Loucy (cell line): ENCODE results near the gene FGD6.
A peak's percentile ranks its signal among the peaks of the same experiment; 100 is the strongest.

Source experiments
- H2AFZ ChIP-seq: fragments of 200-600 bp; sonication (generic); 2 replicates; pipeline ENCODE4 v1.6.0; 2016; ENCODE audit warnings: antibody characterized with exemption, mild to moderate bottlenecking, low read length, moderate library complexity
- H3F3A ChIP-seq: fragments of 200-600 bp; 2 replicates; pipeline ENCODE4 v1.6.0; 2016; ENCODE audit warnings: antibody characterized with exemption, low read depth, mild to moderate bottlenecking
- H3K27me3 ChIP-seq: fragments of 200-600 bp; sonication (generic); 2 replicates; pipeline ENCODE4 v1.6.1; 2014; ENCODE audit warnings: low read length, mild to moderate bottlenecking; ENCODE audit not compliant: insufficient read depth, poor library complexity, severe bottlenecking
- H3K36me3 ChIP-seq: fragments of 200-600 bp; sonication (generic); 2 replicates; pipeline ENCODE4 v1.6.1; 2016; ENCODE audit warnings: low read length; ENCODE audit not compliant: insufficient read depth
- H3K4me1 ChIP-seq: fragments of 200-600 bp; sonication (generic); 2 replicates; pipeline ENCODE4 v1.5.1; 2014; ENCODE audit warnings: low read length, mild to moderate bottlenecking; ENCODE audit not compliant: insufficient read depth, poor library complexity, severe bottlenecking
- H3K4me2 ChIP-seq: fragments of 200-600 bp; sonication (generic); 2 replicates; pipeline ENCODE4 v1.6.0; 2014; ENCODE audit warnings: antibody characterized with exemption, low read length, low read depth, mild to moderate bottlenecking; ENCODE audit not compliant: poor library complexity, severe bottlenecking
- H3K4me3 ChIP-seq: fragments of 200-600 bp; sonication (generic); 2 replicates; pipeline ENCODE4 v1.5.1; 2014; ENCODE audit warnings: low read length, mild to moderate bottlenecking, mixed read lengths; ENCODE audit not compliant: poor library complexity, severe bottlenecking
- H3K79me2 ChIP-seq: fragments of 200-600 bp; sonication (generic); 2 replicates; pipeline ENCODE4 v1.6.1; 2014; ENCODE audit warnings: low read length; ENCODE audit not compliant: insufficient read depth
- H3K9ac ChIP-seq: fragments of 200-600 bp; sonication (generic); 2 replicates; pipeline ENCODE4 v1.6.0; 2014; ENCODE audit warnings: mild to moderate bottlenecking, low read depth, low read length, moderate library complexity; ENCODE audit not compliant: poor library complexity, severe bottlenecking
- H3K9me2 ChIP-seq: fragments of 200-600 bp; sonication (generic); replicated peaks from 2 replicates; pipeline ENCODE4 v1.6.1; 2016; ENCODE audit warnings: low read depth, low read length, mixed read lengths
- H3K9me3 ChIP-seq: fragments of 200-600 bp; sonication (generic); 2 replicates; pipeline ENCODE4 v1.6.1; 2014; ENCODE audit warnings: mild to moderate bottlenecking, antibody characterized with exemption, low read length, low read depth; ENCODE audit not compliant: insufficient read depth
- H4K20me1 ChIP-seq: fragments of 200-600 bp; sonication (generic); 2 replicates; pipeline ENCODE4 v1.6.0; 2014; ENCODE audit warnings: antibody characterized with exemption, low read length, mild to moderate bottlenecking; ENCODE audit not compliant: insufficient read depth, poor library complexity, severe bottlenecking
- CTCF ChIP-seq: fragments of 200-600 bp; sonication (generic); conservative IDR thresholded peaks from 2 replicates; pipeline ENCODE4 v1.5.1; 2014; ENCODE audit warnings: mild to moderate bottlenecking, antibody characterized with exemption, low read length
- EZH2phosphoT487 ChIP-seq: fragments of 200-600 bp; IDR thresholded peaks from 2 replicates; pipeline ENCODE4 v1.6.1; 2018; ENCODE audit warnings: antibody characterized with exemption, mild to moderate bottlenecking, moderate library complexity, borderline replicate concordance

The FGD6 gene

DNA sequence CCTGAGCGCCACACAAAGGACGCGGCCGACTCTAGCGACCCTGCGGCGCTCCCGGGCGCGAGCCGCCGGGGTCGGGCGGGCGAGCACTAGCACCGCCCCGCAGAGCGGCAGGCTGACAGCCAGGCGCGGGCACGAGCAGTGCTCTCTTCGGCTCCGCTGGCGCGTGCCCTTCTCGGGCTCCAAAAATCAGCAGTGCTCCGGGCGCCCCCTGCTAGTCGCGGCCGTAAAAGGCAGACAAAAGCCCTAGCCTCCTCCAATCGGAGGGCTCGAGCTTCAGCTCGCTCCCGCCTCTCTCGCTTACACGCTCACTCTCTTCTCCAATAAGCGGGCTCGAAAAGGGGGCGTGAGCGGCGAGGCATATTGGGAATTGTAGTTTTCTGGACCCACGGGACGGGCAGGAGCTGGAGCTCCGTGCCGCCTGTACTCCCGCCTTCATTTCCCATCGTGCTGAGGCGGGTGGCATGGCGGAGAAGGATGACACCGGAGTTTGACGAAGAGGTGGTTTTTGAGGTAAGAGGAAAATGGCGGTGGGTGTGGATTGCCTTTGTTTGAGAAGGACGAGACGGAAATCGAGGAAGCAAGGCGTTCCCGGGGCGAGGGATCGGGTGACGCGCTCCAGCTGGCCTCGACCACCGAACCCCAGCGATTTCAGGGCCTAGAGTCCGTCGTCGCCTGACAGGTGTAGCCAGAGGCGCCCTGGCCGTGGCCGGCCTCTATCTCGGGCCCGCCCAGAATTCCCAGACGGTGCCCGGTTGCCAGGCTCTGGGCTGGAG, at the start of gene FGD6, which contains the start of gene VEZT:
Gene FGD6 (minus strand): TSS at position 91 of the 773 bp plus-strand sequence. CDS start 227 bp downstream, outside the sequence.
Gene VEZT (plus strand): TSS at position 431 of the 773 bp plus-strand sequence. CDS start 44 bp downstream, at position 475.
- peak within 1 kb of the TSS; percentile 97 for H2AFZ ChIP-seq
- peak within 1 kb of the TSS; percentile 92 for H3K4me3 ChIP-seq
- H3K9me3 ChIP-seq = no peaks in the 10 kb centered on the region
- TF ChIP-seq EZH2phosphoT487 (no peak), CTCF (peak; percentile 65)
- peak within 1 kb of the TSS; percentile 86 for H3K9ac ChIP-seq
- H3K27me3 ChIP-seq = no peaks in the 10 kb centered on the region
- no peaks in the 10 kb centered on the region for H3F3A ChIP-seq
- peaks cover 62% of the 10 kb centered on the region for H3K79me2 ChIP-seq
- no peaks in the 10 kb centered on the region for H3K9me2 ChIP-seq
- H3K36me3 ChIP-seq = no peaks in the 10 kb centered on the region
- H4K20me1 ChIP-seq = peaks cover 43% of the 10 kb centered on the region
- peak within 1 kb of the TSS; percentile 91 for H3K4me2 ChIP-seq
- H3K4me1 ChIP-seq = peaks cover 42% of the 10 kb centered on the region

DNA sequence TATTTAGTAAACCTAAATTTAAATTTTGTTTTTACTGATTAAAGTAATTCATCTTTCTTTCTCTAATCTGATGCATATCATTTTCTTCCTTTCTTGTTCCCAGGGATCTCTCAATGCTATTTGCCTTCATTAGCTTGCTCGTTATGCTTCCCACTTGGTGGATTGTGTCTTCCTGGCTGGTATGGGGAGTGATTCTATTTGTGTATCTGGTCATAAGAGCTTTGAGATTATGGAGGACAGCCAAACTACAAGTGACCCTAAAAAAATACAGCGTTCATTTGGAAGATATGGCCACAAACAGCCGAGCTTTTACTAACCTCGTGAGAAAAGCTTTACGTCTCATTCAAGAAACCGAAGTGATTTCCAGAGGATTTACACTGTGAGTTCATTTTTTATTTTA, 49.0 kb upstream of the FGD6 start:
- TF ChIP-seq EZH2phosphoT487 (no peak), CTCF (no peak)
- Histone ChIP-seq H3K4me1 (no peaks in the 10 kb centered on the region), H3K79me2 (no peaks in the 10 kb centered on the region), H4K20me1 (no peaks in the 10 kb centered on the region), H3K9me2 (no peaks in the 10 kb centered on the region), H2AFZ (no peak overlapping the region), H3K9me3 (no peaks in the 10 kb centered on the region), H3K9ac (no peak overlapping the region), H3K27me3 (no peaks in the 10 kb centered on the region), H3K36me3 (peaks cover 90% of the 10 kb centered on the region; the same call in 1 of the 2 replicates), H3K4me2 (no peak overlapping the region), H3K4me3 (no peak overlapping the region), H3F3A (no peaks in the 10 kb centered on the region; the same call in 1 of the 2 replicates)

- TF ChIP-seq EZH2phosphoT487 (no peak), CTCF (no peak)
- Histone ChIP-seq H3K36me3 (peaks cover 90% of the 10 kb centered on the region; the same call in 1 of the 2 replicates), H3F3A (no peaks in the 10 kb centered on the region; the same call in 1 of the 2 replicates), H3K4me1 (no peaks in the 10 kb centered on the region), H4K20me1 (no peaks in the 10 kb centered on the region), H3K9me3 (no peaks in the 10 kb centered on the region), H3K4me3 (no peak overlapping the region), H3K4me2 (no peak overlapping the region), H2AFZ (no peak overlapping the region), H3K9me2 (no peaks in the 10 kb centered on the region), H3K27me3 (no peaks in the 10 kb centered on the region), H3K79me2 (no peaks in the 10 kb centered on the region), H3K9ac (no peak overlapping the region)
These were observed 48.5 kb upstream of the FGD6 start for GRCh38 chr12:95265765-95266164.
